ENCODE results near the gene CYP4A22.
"Not testable (repeated sequence)": the region's sequence is repeated elsewhere in the genome, so short reads cannot be mapped to it uniquely, and the experiment has no call there.

- TF ChIP-seq, protein P1, sequence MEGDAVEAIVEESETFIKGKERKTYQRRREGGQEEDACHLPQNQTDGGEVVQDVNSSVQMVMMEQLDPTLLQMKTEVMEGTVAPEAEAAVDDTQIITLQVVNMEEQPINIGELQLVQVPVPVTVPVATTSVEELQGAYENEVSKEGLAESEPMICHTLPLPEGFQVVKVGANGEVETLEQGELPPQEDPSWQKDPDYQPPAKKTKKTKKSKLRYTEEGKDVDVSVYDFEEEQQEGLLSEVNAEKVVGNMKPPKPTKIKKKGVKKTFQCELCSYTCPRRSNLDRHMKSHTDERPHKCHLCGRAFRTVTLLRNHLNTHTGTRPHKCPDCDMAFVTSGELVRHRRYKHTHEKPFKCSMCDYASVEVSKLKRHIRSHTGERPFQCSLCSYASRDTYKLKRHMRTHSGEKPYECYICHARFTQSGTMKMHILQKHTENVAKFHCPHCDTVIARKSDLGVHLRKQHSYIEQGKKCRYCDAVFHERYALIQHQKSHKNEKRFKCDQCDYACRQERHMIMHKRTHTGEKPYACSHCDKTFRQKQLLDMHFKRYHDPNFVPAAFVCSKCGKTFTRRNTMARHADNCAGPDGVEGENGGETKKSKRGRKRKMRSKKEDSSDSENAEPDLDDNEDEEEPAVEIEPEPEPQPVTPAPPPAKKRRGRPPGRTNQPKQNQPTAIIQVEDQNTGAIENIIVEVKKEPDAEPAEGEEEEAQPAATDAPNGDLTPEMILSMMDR (IDR thresholded peaks at IDR 0.05), result not testable (repeated sequence)
- not testable (repeated sequence) for TF ChIP-seq POLR2A (IDR thresholded peaks at IDR 0.05)
Observed at GRCh38 chr1:47128854-47129253, 8.4 kb upstream of the CYP4A22 start.

All from esophagus squamous epithelium (tissue), 4 donors.